Gastrocnemius medialis (tissue), 4 donors: Measurements from ENCODE around the gene KAZN.

Source experiments
- POLR2A ChIP-seq, 2 donors: fragments of 450-650 bp; IDR thresholded peaks; one replicate each; pipeline ENCODE4 v1.6.1; 2017; ENCODE audit warnings: antibody characterized with exemption in 2 of 2, mild to moderate bottlenecking in 2 of 2, moderate library complexity in 2 of 2
- TF ChIP-seq, protein P1 (sequence below), 5 experiments: fragments of 450-650 bp in 3 of 5; fragments of 200-600 bp in 2 of 5; sonication (generic) in 2 of 5; IDR thresholded peaks in 4 of 5; conservative IDR thresholded peaks in 1 of 5; 1 replicate in 4 of 5; 2 replicates in 1 of 5; pipeline ENCODE4 v1.5.1; 2016 to 2019; ENCODE audit warnings: antibody characterized with exemption in 5 of 5, mild to moderate bottlenecking in 3 of 5, moderate library complexity in 3 of 5

DNA sequence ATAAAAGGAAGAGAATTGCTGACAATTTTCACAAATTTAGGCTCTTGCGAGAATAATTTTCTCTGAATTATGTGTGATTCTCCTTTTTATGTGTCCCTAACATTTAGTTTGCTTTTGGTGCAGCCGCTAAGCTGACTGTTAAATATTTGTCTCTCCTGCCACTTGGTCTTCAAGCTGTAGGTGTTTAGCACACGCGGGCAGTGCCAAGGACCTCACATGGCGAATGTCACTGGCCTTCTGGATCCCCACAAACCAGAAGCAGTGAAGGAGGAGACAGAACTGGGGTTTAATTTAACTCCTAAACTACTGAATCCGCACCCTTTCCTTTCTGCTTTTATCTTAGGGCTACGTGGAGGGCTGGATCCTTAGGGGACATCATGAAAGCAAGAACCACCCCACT, 120.0 kb downstream of the KAZN start:
- TF ChIP-seq, protein P1, sequence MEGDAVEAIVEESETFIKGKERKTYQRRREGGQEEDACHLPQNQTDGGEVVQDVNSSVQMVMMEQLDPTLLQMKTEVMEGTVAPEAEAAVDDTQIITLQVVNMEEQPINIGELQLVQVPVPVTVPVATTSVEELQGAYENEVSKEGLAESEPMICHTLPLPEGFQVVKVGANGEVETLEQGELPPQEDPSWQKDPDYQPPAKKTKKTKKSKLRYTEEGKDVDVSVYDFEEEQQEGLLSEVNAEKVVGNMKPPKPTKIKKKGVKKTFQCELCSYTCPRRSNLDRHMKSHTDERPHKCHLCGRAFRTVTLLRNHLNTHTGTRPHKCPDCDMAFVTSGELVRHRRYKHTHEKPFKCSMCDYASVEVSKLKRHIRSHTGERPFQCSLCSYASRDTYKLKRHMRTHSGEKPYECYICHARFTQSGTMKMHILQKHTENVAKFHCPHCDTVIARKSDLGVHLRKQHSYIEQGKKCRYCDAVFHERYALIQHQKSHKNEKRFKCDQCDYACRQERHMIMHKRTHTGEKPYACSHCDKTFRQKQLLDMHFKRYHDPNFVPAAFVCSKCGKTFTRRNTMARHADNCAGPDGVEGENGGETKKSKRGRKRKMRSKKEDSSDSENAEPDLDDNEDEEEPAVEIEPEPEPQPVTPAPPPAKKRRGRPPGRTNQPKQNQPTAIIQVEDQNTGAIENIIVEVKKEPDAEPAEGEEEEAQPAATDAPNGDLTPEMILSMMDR (IDR thresholded peaks at IDR 0.05 in 4 of 5, conservative IDR thresholded peaks at IDR 0.05 in 1 of 5): no peak
- TF ChIP-seq POLR2A (IDR thresholded peaks at IDR 0.05): no peak
